Motor neuron (in vitro differentiated cells): ENCODE measurements around the gene CNR2. TPM values are rescaled to one million over a fixed set of nuclear protein-coding genes. Genes with fewer than 3 reads are reported as not detected.
"Not testable (repeated sequence)": the region's sequence is repeated elsewhere in the genome, so short reads cannot be mapped to it uniquely, and the experiment has no call there.

ENCODE experiments used
- ATAC-seq, 8 experiments: fragments of 200-7000 bp; cut with Tn5 transposase; replicated peaks in 6 of 8; 2 replicates each; pipeline ENCODE4 v1.8.0; 2021; ENCODE audit warnings: mild to moderate bottlenecking in 8 of 8, moderate library complexity in 8 of 8
- H3K27ac ChIP-seq, 2 donors: fragments of 250-450 bp; sonication (Bioruptor Pico); 2 replicates each; pipeline ENCODE4 v1.9.0; 2021; ENCODE audit warnings: antibody characterized with exemption in 2 of 2, mild to moderate bottlenecking in 2 of 2, moderate library complexity in 1 of 2
- H3K4me1 ChIP-seq, 2 donors: fragments of 250-450 bp; sonication (Bioruptor Pico); replicated peaks in 1 of 2; 2 replicates each; pipeline ENCODE4 v1.6.1; 2021; ENCODE audit warnings: antibody characterized with exemption in 2 of 2, mild to moderate bottlenecking in 2 of 2, moderate library complexity in 1 of 2
- H3K4me3 ChIP-seq, 5 donors: fragments of 250-450 bp; sonication (Bioruptor Pico); 2 replicates each; pipeline ENCODE4 v1.9.0; 2021; ENCODE audit warnings: antibody characterized with exemption in 5 of 5, mild to moderate bottlenecking in 5 of 5, moderate library complexity in 4 of 5
- WGBS, 10 experiments: fragments of 450-650 bp; shearing (Covaris generic); methylation state at CpG; one replicate each; pipeline ENCODE4 v1.0.0; 2022; 5-methylcytosine and 5-hydroxymethylcytosine counted together
- in situ Hi-C, 9 experiments: fragments of 400-800 bp; cut with MboI; loops; one replicate each; pipeline ENCODE4 v1.15.0; 2021; ENCODE audit warnings: low sequenced_read_pairs in 9 of 9, low pct_unique_long_range_greater_than_20kb in 2 of 9; ENCODE audit not compliant: unreplicated experiment in 9 of 9
- total RNA-seq, 8 experiments: library from RNA; unstranded; fragments of 300-600 nt; gene quantifications; 2 replicates each; pipeline versions ENCODE4 v1.2.3 to v1.2.4, GENCODE V29; 2022

CNR2 gene
- under 1 TPM in 4 of 8 experiments, not detected in 4; 0.09 to 0.57 (median 0.11) TPM for total RNA-seq

DNA sequence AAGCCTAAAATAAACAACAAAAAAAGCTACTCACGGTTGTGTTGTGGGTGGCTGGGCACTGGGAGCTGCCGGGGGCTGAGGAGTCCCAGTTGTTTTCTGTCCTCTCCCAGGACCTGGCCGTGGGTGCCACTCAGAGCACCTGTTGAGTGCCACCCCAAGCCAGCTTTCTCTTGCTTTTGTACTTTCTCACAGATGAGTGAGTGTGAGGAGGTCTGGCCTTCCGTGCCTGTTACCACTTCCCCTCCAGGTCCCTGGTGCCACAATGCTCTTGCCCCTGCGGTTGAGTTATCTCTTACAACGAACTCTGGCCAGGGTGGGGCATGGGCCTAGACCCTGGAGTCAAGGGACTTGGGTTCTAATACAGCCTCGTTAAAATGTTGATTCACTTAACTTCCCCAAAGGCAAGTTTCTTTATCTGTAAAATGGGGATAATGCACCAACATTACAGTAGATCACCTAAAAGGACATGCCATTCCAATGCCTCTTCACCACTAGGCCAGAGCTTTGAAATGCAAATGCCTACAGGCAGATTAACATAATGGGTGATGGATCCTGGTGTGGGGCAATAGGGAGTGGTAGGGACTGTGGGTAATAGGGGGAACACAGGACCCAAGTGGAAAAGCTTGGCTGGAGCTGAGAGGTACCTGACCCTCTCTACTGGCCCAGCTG is at the start of gene CNR2:
Gene CNR2, minus strand, starts transcription at position 151 of the 669 bp plus-strand sequence. CDS start 37,745 bp downstream, outside the sequence.
- Histone ChIP-seq H3K4me3 (no peak within 1 kb of the TSS), H3K27ac (no peak within 1 kb of the TSS), H3K4me1 (no peaks in the 10 kb centered on the region)
- ATAC-seq: no peak
- in situ Hi-C loops: no loop called here
- 45 to 100% (median 74%) methylated on average over 1 to 7 of the region's 7 CpGs; no CpG with 5 or more reads in 2 of the 10 experiments for WGBS, 10 experiments

DNA sequence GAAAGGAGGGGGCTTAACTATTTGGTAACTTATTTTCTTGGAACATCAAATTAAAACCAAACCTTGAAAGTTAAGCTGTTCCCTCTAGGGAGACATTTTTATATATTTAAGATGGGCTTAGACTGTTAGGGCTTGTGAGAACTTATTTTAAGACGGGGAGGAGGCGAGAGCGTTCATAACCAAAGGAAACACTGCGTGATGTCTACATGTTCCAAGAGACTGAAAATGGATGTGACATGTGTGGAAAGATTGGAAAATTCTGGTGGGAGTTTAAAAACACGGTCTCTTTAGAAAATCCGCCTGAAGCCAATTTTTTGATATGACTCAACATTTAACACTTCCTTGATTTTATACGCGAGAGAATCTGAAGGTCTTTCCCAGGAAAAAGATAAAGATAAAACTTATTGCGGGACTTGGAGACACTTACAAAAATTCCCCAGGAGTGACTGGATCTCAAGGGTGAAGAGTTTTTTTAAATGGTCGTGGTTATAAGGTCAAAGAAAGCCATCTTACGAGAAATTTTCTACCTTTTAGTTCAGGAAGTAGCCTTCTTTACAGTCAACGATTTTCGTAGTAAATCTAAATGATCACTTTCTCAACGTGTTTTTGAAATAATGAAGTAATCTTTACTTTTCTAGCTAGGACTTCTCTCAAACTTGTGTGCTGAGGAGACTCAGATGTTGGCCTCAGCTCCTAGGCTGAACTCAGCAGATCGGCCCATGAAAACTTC is 47.3 kb upstream of the CNR2 start:
- 0 to 4% (median 2%) methylated on average over 4 to 15 of the region's 15 CpGs; no CpG with 5 or more reads in 1 of the 10 experiments for WGBS, 10 experiments

DNA sequence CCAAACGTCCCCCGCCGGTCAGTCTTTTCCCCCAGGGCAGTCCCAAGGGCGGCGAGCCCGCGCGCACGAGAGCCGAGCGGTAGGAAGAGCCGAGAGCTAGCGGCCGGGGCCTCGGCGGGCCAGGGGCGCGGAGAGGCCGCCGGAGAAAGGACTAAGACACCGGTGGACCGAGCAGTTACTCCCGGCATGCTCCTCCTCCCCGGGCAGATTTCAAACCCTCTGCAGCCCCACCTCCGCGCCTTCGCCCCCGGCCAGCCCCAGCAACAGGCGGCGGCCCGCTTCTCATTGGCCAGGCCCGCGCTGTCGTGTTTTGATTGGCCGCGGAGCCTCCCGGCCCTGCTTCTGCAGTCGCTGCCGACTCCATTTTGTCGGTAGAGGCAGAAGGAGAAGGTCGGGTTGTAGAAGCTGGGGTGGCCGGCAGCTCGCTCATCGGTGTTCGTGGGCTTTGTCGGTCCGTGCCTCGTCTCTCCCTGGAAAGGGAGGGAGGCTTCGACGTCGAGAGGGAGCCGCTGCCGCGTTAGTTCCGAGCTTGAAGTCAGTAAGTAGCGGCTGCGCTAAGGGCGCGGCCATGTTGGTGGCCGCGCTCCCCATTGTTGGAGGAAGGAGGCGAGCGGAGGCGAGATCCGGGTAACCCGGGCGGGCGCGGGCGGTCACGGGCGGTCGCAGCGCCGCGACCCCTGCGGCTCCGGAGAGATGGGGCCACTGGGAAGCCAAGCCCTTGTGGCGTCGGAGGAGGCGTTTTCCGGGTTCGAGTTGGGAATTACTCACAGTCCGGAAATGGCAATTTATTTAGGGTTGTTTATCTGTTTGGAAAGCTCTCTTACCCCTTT is 46.5 kb upstream of the CNR2 start, which contains the start of gene PNRC2:
Gene PNRC2, plus strand, starts transcription at position 368 of the 830 bp plus-strand sequence. CDS start 1,630 bp downstream, outside the sequence.
- 0 to 2% (median 0%) methylated on average over 1 to 35 of the region's 84 CpGs; no CpG with 5 or more reads in 4 of the 10 experiments for WGBS, 10 experiments
- in situ Hi-C loops: no loop called here
- peak within 1 kb of the TSS; percentile 98 to 99 for H3K27ac ChIP-seq
- H3K4me1 ChIP-seq: peaks cover 6 to 8% of the 10 kb centered on the region in 2 donors
- peak; percentile 86 to 96 (median 94) for ATAC-seq
- peak within 1 kb of the TSS; percentile 70 to 85 (median 78) for H3K4me3 ChIP-seq

More for the DNA sequence above, 47.3 kb upstream of the CNR2 start:
- ATAC-seq: no peak
- Histone ChIP-seq H3K4me1 (peaks cover 6 to 8% of the 10 kb centered on the region in 2 donors), H3K4me3 (peak overlapping the region; percentile 70 to 85 (median 78)), H3K27ac (peak overlapping the region; percentile 98 to 99)
- in situ Hi-C loops: no loop called here

DNA sequence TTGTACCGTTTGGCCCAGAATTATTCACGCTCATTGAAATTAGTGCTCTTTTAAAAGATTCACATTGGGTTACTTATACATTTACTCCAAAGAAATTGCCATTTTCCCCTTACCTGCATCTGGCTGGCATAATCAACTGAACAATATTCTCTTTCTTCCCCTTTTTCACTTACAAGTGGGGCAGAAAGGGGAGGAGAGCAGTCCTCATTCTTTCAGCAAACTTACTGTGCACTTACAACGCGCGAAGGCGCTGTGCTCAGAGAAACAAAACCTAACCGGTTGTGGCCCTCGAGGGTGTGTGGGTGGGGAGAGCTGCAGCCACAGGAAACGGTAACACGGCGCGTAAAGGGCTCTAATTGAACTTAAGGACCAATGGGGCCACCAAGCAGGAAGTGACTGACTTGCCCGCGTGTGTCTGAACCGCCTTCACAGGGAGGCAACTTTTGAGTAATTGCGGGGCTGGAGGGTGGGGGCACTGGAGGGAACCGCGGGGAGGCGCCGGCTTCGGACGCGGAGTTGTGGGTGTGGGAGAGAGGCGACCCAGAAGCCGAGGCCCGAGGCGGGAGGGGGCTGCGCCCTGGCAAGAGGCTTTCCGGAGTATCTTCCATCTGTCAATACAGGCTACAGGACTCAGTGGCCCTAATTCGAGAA is 45.8 kb upstream of the CNR2 start:
- WGBS, 10 experiments: 0 to 7% (median 3%) methylated on average over 4 to 15 of the region's 30 CpGs; no CpG with 5 or more reads in 2 of the 10 experiments
- in situ Hi-C loops: no loop called here
- peak; percentile 53 to 74 (median 63) for ATAC-seq
- Histone ChIP-seq H3K4me3 (peak overlapping the region; percentile 70 to 85 (median 78)), H3K27ac (peak overlapping the region; percentile 98 to 99), H3K4me1 (peaks cover 6 to 8% of the 10 kb centered on the region in 2 donors)

DNA sequence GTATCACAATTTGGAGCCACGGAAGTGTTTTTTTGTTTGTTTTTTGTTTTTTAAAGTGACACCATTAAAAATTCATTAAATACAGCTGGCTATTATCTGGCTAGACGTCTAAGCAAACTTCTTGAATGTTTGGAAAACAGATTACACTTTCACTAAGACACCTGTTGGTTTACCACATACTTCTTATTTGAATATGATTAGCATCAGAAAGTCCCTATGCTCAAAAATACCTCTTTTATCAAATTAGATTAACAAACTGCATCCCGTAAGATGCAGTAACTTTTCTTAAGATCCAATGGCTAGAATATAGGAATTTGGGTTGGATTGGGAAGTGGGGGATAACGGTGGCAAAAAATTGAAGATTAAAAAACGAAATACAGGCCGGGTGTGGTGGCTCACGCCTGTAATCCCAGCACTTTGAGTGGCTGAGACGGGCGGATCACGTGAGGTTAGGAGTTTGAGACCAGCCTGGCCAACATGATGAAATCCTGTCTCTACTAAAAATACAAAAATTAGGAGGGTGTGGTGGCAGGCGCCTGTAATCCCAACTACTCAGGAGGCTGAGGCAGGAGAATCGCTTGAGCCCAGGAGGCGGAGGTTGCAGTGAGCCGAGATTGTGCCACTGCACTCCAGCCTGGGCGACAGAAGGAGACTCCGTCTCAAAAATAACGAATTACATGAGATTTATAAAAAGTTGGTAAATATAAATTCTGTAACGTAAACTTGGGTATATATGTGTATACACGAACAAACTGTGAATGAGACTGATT is 45.1 kb upstream of the CNR2 start:
- in situ Hi-C loops, ATAC-seq, H3K4me1 ChIP-seq: not testable (repeated sequence)
- Histone ChIP-seq H3K27ac (peak overlapping the region in 1 of 2 donors; percentile 99), H3K4me3 (peak overlapping the region; percentile 70 to 85 (median 78))
- WGBS, 10 experiments: 43 to 100% (median 65%) methylated on average over 3 to 19 of the region's 19 CpGs

DNA sequence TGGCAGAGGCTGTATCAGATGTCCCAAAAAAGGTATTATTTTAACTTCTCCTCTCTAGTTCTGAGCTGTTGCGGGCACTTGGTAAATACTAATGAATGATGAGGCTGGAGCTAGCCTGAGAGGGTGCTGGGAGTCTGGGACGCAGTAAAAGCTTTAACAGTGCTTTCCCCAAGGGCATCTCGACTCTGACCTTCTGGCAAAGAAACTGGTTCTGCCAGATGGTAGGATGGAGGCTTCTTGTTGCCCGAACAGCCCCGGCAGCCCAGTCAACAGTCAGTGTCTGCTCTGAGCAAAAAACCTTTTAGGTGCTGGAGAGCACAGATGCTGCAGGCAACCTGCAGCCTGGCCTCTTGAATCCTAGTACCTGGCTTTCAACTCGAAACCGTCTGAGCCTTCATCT is 43.9 kb upstream of the CNR2 start:
- peaks cover 6 to 8% of the 10 kb centered on the region in 2 donors for H3K4me1 ChIP-seq
- no peak overlapping the region for H3K4me3 ChIP-seq
- H3K27ac ChIP-seq: no peak overlapping the region
- in situ Hi-C loops: no loop called here
- ATAC-seq: no peak
- WGBS, 10 experiments: 0 to 80% (median 65%) methylated on average over 1 to 7 of the region's 7 CpGs; no CpG with 5 or more reads in 1 of the 10 experiments

DNA sequence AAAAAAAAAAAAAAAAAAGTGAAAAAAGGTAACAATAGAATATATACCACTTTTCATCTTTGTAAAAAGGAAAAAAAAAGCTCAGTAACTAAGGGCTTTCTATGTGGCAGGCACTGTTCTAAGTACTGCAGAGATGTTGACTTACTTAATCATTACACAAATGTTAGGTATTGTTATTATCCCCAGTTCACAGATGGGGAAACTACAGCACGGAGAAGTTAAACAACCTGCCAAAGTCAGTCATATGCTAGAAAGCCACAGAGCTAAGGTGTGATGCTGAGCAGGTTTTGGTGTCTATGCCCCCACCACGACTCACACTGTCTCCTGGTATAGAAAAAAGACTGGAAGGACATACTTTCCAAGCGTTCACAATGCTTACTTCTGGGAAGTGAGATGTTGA is 39.9 kb upstream of the CNR2 start:
- no peak for ATAC-seq

DNA sequence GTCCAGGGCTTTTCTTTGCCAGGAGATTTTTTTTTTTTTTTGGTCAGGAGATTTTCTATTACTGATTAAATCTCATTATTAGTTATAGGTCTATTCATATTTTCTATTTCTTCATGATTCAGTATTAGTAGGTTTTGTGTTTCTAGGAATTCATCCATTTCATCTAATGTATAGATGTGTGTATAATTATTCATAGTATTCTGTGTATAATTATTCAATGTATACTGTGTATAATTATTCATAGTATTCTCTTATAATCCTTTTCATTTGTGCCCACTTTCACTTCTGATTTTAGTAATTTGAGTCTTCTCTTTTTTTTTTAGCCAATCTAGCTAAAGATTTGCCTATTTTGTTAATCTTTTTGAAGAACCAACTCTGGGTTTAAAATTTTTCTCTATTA is 34.2 kb upstream of the CNR2 start:
- ATAC-seq: no peak
- Histone ChIP-seq H3K4me1 (peaks cover 0 to 4% of the 10 kb centered on the region in 2 donors), H3K27ac (no peak overlapping the region), H3K4me3 (no peak overlapping the region)
- in situ Hi-C loops: no loop called here

More for the DNA sequence above, 39.9 kb upstream of the CNR2 start:
- Histone ChIP-seq H3K4me3 (no peak overlapping the region), H3K4me1 (peaks cover 0 to 4% of the 10 kb centered on the region in 2 donors), H3K27ac (no peak overlapping the region)
- WGBS, 10 experiments: 14 to 100% (median 89%) methylated on average over 1 to 3 of the region's 3 CpGs
- in situ Hi-C loops: no loop called here

DNA sequence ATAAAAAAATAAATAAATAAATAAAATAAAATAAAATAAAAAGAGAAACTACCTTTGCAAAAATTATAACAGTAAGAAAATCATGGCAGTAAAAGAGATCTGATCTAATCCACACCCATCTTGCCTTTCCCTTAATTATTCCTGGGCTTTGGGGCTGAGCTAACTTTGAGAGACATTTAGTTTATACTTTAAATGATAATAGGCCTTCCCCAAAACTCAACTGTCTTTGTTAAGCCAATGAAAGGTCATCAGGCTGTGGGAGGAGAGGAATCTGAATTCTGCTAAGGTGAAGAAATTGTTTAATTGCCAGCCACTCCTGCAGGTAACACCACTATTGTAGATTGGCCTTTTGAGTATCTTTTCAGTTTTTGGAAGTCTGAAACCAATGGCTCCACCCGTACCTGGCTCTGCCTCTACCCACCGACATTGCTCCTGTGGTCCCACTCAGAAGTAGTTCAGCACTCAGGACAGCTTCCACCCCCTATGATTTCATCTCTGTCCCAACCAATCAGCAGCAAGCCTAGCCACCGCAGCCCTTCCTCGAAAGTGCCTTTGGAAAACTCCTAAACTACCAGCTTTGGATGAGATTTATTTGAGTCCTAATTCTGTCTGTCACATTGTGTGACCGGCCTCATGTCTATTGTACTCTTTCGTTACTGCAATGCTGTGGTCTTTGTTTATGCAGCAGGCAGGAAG is 23.5 kb upstream of the CNR2 start:
- WGBS, 10 experiments: 19 to 67% (median 39%) methylated on average over 1 to 6 of the region's 6 CpGs
- H3K27ac ChIP-seq: no peak overlapping the region
- H3K4me1 ChIP-seq: peaks cover 0 to 7% of the 10 kb centered on the region in 2 donors
- H3K4me3 ChIP-seq: no peak overlapping the region
- peak in 6 of 8 experiments; percentile 24 to 46 (median 33) for ATAC-seq
- in situ Hi-C loops: no loop called here

DNA sequence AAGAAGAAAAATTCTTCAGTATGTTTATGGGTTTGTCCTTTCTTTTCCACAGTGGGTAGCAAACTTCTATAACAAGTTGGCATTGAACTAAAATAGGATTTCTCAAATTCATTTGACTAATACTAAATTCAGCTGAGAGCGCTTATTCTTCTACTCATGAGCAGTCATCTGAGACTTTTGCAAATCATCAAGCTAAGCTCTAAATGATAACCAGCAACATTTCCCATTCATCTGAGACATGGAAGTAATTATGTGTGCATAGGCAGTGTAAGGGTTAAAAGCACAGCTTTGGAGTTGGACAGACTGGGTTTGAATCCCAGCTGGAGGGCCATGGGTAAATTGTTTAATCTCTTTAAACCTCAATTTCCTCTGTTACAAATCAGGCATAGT is 18.3 kb upstream of the CNR2 start:
- H3K4me3 ChIP-seq: no peak overlapping the region
- in situ Hi-C loops: no loop called here
- peaks cover 0 to under 1% of the 10 kb centered on the region in 2 donors for H3K4me1 ChIP-seq
- ATAC-seq: no peak
- 0 to 100% (median 95%) methylated on average over 1 of the region's 1 CpG; no CpG with 5 or more reads in 4 of the 10 experiments for WGBS, 10 experiments
- no peak overlapping the region for H3K27ac ChIP-seq

DNA sequence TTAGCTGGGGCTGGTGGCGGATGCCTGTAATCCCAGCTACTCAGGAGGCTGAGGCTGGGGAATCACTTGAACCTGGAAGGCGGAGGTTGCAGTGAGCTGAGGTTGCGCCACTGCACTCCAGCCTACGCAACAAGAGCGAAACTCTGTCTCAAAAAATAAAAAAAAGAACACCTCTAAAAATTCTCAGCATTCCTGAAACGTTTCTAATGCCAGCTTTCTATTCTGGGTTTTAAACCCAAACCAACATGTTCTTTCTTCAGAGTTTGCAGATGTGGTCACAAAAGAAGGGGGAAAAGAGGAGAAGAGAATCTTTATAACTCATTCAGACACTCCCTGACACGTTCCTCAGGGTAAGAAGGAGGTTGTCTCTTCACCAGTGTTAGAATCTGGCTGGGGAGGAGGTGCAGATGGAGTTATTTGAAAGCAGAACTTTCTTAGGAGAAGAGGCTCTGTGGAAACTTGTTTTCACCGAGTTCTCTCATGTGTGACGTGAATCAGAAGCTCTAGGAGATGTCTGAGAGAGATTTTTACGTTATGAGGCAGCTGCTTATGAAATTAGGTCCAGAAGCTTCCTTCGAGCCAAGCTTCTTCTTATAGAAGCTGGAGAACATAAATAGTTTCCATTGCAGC is 17.8 kb upstream of the CNR2 start:
- Histone ChIP-seq H3K27ac (no peak overlapping the region), H3K4me3 (no peak overlapping the region), H3K4me1 (no peaks in the 10 kb centered on the region)
- ATAC-seq: peak in 1 of 8 experiments; percentile 26
- 0 to 92% (median 65%) methylated on average over 1 to 11 of the region's 11 CpGs for WGBS, 10 experiments
- in situ Hi-C loops: no loop called here
